GM18867 (cell line): ENCODE results near the gene KAT14.
"Not testable (repeated sequence)": the region's sequence is repeated elsewhere in the genome, so short reads cannot be mapped to it uniquely, and the experiment has no call there.

Experiments
- ATAC-seq: cut with Tn5 transposase; IDR thresholded peaks from one replicate; pipeline ENCODE4 v1.9.1; 2021; ENCODE audit warnings: mild to moderate bottlenecking, moderate library complexity; ENCODE audit not compliant: unreplicated experiment

Gene KAT14

DNA sequence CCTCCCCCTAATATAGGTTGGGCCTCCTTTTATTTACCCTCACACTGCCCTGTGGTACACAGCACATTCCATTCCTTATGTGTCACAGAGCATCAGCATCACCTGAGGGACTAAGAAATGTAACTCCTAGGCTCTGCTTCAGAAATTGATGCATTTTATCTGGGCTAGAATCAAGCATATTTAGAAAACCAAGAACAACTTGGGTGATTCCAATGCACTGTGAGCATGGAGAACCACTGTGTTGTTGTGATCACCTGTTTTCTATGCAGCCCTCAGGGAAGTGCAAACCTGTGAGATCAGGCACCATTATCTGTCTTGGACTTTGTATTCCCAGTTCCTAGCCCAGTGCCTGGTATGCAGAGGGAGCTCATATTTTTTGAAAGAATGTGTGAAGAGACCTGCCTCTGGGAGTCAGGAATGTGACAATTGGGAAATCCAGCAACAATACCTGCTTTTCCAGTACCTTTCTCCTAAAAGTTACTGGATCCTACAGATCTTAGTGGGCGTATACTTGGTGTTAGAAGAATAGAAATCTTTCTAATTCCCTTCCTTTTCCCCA is 7.0 kb downstream of the KAT14 start:
- ATAC-seq: no peak

DNA sequence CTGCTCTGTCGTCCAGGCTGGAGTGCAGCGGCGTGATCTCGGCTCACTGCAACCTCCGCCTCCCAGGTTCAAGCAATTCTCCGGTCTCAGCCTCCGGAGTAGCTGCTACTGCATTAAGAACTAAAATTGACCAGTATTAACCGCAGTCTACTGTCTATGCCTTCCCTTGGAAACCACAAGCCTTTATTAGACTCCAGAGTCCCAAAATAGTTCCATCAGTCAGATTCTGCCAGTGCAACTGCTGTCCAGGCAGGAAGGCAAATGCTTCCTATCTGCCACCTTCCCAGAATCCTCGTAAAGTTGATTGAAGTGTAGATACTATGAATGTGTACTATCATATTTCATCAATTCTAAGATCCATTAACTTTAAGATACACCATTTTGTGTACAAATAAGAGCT is 16.7 kb downstream of the KAT14 start:
- no peak for ATAC-seq

DNA sequence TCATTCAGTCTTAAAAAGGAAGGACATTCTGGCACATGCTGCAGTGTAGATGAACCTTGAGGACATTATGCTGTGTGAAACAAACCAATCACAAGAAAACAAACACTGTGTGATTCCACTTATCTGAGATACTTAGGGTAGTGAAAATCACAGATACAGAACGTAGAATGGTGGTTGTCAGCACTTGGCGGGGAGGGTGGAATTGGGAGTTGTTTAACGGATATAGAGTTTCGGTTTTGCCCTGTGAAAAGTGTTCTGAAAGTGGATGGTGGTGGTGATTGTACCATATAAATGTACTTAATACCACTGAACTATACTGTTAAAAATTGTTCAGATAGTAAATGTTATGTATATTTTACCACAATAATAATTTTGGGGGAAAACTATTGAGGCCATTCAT is 18.4 kb downstream of the KAT14 start:
- no peak for ATAC-seq

DNA sequence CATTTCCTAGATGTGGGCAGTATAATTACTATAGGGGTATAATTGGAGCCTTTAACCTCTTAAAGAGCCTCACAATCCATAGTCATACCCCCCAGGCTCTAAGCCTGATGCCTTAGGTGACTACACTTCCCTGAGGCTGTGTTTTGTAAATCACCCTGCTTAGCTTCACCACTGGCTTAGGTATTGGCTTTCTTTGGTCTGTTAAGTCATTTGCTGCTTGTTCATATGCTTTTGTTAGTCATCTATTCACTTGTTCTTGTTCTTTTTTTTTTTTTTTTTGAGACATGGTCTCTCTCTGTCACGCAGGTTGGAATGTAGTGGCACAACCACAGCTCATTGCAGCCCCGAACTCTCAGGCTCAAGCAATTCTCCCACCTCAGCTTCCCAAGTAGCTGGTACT is 26.7 kb downstream of the KAT14 start:
- no peak for ATAC-seq

DNA sequence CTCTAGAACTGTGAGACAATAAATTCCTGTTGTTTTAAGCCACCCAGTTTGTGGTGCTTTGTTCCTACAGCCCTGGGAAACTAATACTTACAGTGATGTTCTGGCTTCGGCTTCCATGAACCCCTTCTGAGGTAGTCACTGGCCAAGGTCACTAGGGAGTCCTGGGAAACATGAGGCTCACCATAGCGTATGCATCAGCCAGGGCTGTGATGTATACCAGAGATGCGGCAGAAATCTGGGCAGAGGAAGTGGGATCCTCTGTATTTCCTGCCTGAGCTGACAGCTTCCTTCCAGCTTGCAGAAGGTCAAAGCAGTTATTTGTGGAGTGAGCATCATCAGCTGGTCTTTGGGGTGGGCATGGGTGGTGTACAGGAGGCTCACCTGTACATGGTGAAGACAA is 27.9 kb downstream of the KAT14 start:
- ATAC-seq: no peak

DNA sequence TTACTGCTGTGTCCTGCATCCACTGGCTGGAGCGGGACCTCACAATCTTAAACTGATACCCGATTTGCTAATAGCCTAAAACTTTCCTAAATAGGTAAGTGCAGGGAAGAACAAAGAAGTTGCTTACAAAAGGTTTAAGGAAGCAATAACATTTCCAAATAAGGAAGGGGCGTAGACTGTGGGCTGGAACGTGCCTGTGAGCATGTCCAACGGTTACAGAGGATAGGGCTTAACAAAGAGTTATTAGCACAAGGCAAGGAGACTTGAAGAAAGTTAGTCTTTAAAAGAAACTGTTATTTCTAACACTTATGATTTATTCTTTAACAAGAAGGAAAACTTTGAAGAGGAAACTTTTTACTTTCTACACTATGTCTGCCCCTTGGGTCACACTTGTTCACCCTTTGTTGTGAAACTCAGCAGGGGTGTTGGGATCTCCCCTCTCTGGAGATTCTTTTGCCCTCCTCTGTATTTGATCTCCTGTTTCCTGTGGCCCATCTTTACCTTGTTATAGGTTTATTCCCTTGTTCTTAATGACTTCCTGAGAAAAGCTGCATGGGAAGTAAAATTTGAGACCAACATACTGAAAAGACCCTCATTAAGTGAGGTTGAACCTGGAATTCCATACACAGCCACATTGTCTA is 28.7 kb downstream of the KAT14 start:
- no peak for ATAC-seq

DNA sequence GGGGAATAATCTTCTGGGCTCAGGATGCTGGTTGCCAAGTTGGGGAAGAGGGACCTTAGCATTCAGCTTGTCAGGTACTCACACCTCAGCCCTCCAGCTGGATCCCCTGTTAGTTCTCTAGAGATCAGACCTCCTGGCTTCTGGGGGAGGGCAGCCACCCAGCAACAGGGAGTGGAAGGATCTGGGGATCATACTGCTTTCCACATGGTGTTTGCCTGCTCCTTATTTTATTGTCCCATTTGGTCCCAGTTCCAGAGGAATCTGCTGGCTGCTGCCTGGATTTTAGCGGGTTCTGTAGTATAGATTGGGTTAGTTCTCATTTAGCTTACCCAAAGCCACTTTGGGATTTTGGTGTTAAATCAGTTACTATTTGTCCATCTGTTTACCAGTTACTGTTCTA is 29.3 kb downstream of the KAT14 start:
- no peak for ATAC-seq

DNA sequence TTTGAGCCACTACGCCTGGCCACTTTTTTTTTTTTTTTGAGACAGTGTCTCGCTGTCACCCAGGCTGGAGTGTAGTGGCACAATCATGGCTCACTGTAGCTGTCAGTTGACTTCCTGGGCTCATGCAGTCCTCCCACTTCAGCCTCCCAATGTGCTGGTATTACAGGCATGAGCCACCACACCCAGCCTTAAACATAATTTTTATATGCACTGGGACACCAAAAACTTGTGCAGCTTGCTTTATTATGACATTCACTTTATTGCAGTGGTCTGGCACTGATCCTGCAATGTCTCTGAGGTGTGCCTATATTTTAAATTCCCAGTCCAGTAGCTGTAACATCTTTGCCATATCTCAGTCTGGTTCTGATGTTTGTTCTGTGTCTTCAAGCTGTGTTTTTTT is 34.7 kb downstream of the KAT14 start:
- ATAC-seq: no peak

DNA sequence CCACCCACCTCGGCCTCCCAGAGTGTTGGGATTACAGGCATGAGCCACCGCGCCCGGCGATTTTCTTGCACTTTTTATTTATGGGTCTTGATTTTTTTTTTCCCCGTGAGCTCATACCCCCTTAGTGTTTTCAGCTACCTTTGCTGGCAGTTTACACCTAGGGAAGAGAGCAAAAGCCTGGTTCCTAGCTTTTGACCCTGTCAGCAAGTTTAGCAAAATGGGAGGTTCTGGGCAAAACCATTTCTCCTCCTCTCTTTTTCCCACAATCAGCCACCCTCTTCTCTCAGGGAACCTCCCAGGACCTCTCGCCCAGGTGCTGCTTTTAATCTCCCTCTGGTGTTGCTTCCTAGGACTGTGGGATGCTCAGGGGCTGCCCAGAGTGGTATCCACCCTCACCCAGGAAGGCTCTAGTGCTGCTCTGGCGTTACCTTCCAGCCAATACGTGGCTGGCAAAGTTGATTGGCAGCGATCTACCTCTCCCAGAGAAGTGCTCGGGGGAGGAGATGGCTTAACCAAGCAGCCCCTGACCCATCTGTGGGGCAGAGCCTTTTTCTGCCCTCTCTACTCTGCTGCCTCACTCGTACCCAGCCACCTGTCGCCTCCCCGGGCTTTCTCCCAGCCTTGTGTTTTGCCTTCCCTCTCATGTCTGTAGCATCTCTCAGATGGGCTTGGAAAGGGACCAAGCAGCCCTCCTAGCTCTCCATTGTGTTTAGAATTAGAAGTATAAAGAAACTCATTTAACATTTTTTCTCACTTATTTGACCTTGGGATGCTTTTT is 37.4 kb downstream of the KAT14 start:
- ATAC-seq: no peak

DNA sequence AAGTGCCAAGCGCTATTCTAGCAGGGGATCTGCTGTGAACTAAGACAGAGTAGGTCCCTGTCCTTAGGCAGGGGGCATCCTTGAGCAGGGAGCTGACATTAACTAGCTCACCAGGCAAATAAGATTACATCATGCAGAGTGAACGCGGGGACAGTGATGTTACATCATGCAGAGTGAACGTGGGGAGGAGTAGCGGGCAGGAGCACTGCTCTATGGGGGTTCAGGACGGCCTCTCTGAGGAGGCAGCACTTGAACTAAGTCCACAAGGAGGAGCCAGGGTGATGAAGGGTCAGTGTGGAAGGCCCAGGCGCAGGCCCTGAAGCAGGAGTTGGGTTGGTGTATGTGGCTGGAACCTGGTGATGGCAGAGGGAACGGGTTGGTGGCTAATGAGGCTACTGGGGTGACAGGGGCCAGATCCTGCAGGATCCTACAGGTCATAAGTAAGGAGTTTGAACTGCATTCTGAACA is 38.7 kb downstream of the KAT14 start:
- no peak for ATAC-seq

DNA sequence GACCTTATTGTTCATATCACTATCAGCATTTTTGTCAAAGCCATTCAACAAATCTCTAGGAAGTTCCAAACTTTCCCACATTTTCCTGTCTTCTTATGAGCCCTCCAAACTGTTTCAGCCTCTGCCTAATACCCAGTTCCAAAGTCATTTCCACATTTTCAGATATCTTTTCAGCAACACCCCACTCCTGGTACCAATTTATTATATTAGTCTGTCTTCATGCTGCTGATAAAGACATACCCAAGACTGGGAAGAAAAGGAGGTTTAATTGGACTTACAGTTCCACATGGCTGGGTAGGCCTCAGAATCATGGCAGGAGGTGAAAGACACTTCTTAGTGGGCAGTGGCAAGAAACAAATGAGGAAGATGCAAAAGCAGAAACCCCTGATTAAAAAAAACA is 42.7 kb downstream of the KAT14 start:
- ATAC-seq: not testable (repeated sequence)

DNA sequence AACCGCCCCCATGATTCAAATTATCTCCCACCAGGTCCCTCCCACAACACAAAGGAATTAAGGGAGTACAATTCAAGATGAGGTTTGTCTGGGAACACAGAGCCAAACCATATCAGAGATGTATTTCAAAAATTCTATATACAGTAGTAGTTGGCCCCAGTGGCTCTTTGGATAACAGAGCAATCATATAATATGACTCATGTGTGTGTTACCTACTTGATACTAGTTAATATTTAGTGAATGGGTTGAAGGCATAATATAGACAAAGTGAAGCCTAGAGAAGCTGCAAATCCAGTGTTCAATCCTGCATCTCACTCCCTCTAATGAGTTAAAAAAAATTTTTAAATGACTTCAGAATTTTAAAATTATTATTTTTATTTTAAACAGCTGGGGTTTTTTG is 43.2 kb downstream of the KAT14 start:
- ATAC-seq: no peak

DNA sequence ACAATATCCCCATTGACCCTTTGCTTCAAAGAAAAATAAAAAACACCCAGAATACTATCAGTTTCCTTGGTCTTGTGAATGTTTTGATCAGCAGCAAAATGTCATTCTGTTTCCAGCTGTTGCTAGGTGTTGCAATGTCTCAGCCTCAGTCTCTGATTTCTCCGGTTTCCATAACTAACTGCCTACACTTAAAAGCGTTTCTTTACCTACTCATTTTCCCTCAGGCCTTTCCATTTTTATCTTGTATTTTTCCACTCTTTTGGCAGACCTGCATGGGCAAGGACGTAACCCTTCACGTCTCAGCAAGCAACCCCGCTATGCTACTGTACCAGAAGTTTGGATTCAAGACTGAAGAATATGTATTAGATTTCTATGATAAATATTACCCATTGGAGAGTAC is 49.4 kb downstream of the KAT14 start:
- ATAC-seq: no peak

DNA sequence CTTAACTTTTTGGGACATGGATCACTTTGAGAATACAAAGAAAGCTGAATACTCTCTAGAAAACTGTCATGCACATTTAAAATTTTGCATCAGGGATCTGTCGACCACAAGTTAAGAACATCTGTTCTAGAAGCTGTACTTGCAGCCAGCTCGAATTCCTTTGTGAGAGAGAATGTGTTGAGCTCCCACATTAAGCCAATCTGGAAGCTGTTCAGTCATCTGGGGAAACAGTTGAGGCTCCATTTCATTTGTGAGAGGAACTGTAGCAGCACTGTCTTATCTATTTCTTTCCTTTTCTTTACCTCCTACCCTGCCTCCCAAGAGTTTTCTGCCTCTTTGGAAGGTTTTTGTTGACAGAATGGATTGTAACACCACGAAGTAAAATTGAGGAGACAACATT is 50.8 kb downstream of the KAT14 start:
- ATAC-seq: no peak

DNA sequence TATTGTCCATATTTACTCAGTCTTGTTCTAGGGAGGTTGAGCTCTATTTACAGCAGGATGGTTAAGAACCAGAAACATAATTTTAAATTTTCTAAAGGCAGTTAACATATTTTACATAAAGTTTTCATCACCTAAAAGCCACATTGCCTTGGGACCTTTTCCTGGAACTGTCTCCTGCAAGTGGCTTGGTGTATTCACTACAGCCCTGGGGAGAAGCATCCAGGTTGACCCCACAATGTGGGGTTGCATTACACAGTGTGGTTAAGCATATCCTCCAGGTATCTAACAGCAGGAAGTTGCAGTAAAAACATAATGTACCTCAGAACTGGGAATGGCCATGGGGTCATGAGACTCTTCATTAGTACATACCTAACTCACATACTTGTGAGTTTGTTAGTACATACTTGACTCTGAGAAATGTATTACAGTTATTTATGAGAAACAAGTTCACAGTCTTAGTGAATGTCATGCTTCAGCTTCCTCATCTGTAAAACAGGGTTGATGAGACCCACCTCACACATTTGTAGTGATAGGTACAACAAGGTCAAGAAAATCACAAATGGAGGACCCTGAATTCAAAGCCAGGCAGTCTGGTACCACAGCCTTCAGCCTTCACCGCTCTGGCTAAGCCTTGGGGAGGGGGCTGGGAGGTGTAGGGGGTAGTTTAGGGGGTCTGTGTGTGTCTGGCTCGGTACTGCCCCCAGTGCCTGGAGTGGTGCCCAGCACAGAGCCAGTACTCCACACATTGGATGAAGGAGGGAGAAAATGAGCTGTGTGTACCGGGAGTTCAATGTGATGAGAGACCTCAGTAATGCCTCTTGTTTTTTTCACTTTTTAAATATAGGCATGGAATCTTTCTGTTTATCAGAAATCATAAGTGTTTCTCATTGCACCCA is 52.9 kb downstream of the KAT14 start:
- no peak for ATAC-seq

DNA sequence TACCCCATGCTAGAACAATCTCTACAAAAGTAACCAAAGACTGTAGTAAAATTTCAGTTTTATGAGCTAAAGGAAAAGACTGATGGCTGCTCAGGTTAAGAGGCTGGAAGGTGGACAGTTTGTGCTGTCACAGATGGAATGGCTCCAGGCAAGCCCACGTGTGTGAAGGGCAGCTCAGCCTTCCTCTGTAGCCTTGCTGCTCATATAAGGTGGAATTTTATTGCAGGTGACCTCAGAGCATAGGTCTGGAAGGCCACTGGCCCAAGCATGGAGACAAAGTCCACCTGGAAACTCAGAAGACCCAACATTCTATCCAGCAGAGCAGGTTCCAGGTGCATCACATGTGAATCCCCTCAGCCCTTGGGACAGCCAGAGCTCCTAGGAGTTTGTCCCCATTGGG is 53.6 kb downstream of the KAT14 start:
- no peak for ATAC-seq

DNA sequence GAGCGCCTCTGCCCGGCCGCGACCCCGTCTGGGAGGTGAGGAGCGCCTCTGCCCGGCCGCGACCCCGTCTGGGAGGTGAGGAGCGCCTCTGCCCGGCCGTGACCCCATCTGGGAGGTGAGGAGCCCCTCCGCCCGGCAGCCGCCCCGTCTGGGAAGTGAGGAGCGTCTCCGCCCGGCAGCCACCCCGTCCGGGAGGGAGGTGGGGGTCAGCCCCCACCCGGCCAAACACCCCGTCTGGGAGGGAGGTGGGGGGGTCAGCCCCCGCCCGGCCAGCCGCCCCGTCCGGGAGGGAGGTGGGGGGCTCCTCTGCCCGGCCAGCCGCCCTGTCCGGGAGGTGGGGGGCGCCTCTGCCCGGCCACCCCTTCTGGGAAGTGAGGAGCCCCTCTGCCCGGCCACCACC is 56.8 kb downstream of the KAT14 start:
- not testable (repeated sequence) for ATAC-seq

DNA sequence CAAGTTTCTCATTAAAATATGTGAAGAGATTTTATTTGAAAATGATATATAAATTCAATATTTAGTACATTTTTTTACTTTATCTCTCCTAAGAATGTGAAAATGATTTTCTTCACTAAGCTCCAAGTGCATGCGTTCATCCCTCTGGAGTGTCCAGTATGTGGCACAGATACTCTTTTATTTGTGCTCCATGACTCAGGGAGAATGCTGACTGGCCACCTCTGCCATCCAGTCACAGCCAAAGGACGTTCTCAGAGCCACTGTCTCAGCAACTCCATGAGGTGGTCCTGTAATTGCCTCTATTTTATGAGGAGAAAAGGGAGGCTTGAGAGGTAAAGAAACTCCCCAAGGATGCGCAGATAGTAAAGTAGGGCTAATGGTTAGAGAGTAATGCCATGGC is 58.3 kb downstream of the KAT14 start:
- ATAC-seq: no peak

DNA sequence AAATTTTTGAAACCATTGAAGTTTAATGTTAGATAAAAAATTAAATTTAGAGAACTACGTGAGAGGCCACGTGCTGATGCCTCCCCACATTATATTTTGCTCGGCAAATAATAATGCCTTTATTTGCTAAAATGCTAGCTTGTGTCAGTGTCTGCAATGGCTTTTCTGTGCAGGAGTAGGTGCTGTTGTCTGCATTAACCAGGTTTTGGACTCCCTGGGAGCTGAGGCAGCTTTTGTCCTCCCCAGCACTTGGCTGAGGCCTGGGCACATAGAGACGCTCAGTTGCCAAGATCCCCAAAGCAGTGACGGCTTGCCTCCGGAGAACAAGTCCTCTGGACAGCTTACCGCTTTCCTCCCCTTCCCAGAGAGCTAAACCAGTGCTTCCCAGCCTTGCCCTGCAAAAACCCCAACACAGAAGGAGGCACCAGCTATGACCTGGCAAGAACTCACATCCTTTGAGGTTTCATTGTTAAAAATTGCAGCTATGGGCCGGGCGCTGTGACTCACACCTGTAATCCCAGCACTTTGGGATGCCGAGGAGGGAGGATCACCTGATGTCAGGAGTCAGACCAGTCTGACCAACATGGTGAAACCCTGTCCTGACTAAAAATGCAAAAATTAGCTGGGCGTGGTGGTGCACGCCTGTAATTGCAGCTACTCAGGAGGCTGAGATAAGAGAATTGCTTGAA is 59.9 kb downstream of the KAT14 start:
- no peak for ATAC-seq

DNA sequence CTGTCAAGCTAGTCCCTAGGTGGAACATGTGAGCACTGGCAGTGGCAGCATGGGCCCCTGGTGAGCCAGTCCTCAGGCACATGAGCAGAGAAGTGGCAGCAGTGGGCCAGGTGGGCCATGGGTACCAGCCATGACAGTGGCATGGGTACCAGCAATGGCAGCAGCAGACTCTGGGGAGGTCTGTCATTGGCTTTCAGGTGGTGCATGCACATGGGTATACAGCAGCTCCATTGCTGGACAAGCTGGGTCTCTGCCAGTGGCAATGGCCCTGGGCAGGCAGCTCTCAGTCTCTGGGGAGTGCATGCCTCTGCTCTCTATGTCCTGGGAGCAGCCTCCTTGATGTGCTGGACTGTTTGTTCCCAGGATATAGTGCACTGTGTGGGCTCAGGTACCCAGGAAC is 65.3 kb downstream of the KAT14 start:
- no peak for ATAC-seq

DNA sequence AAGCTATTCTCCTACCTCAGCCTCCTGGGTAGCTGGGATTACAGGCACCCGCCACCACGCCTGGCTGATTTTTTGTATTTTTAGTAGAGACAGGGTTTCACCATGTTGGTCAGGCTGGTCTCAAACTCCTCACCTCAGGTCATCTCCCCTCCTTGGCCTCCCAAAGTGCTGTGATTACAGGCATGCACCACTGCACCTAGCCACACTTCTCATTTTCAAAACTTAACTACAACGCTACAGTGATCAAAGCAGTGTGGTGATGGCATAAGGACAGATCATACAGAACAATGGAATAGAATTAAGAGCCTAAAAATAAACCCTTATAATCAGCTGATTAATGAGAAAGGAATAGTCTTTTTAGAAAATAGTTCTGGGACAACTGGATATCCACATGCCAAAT is 66.0 kb downstream of the KAT14 start:
- not testable (repeated sequence) for ATAC-seq
